GM12874 (cell line): ENCODE results near the gene NET1.

Source experiments
- TF ChIP-seq, protein P1 (sequence below): IDR thresholded peaks from 2 replicates; pipeline ENCODE4 v1.5.1; 2011; ENCODE audit warnings: low read depth, mild to moderate bottlenecking, control low read depth, low read length, moderate library complexity; ENCODE audit not compliant: insufficient read depth

Gene NET1

DNA sequence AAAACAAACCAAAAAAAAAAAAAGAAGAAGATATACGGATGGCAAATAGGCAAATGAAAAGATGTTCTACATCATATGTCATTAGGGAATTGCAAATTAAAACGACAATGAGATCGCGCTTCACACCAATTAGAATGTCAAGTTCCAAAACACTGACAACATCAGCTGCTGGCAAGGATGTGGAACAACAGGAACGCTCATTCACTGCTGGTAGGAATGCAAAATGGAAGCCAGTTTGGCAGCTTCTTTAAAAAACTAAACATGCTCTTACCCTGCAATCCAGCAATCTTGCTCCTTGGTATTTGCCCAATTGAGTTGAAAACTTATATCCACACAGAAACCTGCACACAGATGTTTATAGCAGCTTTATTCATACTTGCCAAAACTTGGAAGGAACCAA, 52.2 kb downstream of the NET1 start:
- TF ChIP-seq, protein P1, sequence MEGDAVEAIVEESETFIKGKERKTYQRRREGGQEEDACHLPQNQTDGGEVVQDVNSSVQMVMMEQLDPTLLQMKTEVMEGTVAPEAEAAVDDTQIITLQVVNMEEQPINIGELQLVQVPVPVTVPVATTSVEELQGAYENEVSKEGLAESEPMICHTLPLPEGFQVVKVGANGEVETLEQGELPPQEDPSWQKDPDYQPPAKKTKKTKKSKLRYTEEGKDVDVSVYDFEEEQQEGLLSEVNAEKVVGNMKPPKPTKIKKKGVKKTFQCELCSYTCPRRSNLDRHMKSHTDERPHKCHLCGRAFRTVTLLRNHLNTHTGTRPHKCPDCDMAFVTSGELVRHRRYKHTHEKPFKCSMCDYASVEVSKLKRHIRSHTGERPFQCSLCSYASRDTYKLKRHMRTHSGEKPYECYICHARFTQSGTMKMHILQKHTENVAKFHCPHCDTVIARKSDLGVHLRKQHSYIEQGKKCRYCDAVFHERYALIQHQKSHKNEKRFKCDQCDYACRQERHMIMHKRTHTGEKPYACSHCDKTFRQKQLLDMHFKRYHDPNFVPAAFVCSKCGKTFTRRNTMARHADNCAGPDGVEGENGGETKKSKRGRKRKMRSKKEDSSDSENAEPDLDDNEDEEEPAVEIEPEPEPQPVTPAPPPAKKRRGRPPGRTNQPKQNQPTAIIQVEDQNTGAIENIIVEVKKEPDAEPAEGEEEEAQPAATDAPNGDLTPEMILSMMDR, result no peak

DNA sequence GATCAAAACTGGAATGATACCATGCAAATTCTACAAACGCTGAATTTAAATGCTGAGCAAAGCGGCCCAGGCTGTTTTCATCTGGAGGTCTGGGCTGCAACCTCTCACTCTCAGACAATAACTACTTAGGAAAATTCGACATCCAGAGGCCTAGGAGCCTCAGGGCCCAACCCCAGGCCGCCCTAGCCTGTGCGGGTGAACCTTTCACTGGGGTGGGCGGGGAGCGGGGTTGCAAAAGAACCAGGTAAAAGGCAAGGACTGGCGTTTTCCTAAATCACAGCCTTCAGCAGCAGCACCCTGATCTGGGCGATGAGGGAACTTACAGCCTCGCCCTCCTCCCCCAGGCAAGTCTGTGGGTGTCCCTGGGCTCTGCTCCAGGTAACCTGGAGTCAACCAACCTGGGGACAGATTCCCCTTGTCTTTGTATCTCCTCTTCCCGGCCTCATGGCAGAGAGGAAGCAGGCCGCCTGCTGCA, 53.7 kb downstream of the NET1 start:
- TF ChIP-seq, protein P1, result no peak

DNA sequence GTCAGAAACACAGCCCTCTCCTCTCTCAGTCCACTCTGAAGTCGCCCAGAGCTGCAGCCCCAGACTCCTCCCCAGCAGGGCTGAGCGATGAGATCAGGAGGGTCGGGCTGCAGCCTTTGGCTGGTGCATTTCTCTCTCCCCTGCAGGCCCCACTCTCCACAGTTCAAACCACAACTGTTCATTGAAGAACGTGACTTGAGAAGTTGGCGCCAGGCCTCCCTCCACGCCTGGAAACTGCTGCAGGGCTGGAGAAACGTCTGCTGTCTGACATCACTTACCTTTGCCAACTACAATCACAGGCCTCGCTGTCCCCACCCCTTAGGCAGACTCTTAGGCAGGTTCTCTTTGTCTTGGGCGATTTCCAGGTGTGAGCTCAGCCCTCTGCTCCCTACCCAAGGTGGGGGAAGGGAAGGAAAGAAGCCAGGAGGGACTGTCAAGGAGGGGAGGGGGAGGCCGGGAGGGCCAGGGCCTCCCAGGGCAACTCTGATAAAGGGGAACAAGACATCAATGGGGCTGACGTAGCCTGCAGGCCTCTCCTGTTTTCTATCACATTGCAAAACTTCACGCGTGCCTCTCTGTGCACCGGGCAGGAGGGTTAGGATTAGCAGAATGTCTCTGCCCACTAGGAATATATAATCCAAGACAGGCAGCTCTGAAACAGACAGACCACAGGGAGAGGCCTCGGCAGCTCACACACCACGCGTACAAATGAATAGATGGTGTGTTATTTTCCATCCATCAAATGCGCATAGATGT, 54.3 kb downstream of the NET1 start:
- TF ChIP-seq, protein P1, result no peak

DNA sequence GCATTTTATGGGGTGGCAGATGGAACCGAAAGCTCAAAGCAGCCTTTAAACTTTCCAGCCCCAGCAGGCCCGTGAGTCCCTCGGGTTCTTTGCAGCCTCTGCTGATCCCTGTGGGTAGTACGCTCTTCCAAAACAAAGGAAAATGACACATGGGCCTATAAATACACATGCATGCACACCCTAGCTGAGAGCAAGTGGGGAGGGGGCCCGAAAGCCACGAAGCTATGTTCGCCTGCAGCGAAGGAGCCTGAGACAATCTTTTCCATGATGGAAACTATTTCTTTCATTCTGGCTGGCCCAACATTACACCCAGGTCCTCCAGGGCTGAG, 54.8 kb downstream of the NET1 start:
- TF ChIP-seq, protein P1, result no peak

DNA sequence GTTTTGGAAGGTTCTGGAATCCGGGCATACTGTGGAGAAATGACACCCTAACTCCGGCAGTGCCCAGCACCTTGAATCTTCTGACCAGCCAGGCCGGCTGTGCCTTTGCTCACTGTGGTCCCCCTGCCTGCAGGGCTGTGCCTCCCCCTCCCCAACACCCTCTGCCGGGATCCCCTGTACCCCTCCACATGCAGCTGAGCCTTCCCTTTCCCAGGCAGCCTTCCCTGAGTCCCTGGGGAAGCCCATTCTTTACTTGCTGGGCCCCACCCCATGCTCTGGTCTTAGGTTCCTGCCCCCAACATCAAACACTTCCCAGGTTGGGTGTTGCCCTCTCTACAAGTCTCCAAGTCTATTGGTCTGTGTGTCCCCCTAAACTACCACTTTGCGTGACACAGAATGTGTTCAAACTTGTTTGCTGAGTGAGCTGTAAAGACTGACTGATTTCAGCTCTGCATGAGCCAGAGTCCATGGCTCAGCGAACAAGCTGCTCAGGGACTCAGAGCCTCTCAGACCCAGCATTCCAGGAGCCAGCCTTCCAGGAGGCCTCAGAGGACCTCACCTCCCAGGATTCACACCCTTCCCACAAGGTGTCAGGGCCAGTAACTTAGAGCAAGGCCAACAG, 55.4 kb downstream of the NET1 start:
- TF ChIP-seq, protein P1, result no peak

DNA sequence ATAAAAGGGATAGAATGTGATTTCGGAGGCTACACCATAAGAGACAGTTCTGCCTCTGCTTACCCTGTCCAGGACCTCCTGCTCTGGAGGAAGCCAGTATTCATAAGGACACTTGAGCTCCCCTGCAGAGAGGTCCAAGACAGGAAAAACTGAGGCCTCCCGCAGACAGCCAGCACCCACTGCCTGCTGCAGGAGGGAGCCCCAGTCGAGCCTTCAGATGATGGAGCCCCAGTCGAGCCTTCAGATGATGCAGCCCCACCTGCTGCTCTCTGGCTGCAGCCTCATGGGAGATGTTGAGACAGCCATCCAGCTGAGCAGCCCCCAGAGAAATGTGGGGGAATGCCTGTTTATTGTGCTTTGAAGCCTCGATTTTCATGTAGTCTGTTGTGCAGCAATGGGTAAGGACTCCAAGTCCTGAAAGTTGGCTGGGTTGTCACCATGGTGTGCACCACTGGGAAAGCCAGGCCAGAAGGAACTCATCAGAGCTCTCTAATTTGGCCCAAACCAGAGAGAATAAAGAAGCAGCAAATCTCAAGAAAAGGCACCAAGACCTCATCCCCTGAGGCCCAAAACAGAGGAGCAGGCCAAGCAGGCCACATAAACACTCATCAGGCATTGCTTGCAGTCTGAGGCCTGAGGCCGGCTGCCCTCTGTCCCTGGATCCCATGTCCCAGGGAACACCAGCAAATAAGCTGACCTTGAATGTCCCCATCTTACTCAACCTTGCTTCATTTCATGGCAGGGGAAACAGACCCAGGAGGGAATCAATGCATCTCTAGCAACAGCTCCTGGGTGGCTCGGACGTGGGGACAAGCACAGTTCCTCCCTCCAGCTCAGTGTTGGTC, 56.1 kb downstream of the NET1 start:
- TF ChIP-seq, protein P1, result no peak
